ENCODE measurements around the gene GDF15.
"Not testable (repeated sequence)": the region's sequence is repeated elsewhere in the genome, so short reads cannot be mapped to it uniquely, and the experiment has no call there.

DNA sequence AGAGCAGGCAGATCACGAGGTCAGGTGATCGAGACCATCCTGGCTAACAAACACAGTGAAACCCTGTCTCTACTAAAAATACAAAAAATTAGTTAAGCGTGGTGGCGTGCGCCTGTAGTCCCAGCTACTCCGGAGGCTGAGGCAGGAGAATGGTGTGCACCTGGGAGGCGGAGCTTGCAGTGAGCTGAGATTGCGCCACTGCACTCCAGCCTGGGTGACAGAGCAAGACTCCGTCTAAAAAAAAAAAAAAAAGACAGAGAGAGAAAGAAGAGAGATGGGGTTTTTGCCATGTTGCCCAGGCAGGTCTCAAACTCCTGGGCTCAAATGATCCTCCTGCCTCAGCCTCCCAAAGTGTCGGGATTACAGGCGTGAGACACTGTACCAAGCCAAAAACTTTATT lies 19.8 kb downstream of the GDF15 start:
- TF ChIP-seq, protein P1, sequence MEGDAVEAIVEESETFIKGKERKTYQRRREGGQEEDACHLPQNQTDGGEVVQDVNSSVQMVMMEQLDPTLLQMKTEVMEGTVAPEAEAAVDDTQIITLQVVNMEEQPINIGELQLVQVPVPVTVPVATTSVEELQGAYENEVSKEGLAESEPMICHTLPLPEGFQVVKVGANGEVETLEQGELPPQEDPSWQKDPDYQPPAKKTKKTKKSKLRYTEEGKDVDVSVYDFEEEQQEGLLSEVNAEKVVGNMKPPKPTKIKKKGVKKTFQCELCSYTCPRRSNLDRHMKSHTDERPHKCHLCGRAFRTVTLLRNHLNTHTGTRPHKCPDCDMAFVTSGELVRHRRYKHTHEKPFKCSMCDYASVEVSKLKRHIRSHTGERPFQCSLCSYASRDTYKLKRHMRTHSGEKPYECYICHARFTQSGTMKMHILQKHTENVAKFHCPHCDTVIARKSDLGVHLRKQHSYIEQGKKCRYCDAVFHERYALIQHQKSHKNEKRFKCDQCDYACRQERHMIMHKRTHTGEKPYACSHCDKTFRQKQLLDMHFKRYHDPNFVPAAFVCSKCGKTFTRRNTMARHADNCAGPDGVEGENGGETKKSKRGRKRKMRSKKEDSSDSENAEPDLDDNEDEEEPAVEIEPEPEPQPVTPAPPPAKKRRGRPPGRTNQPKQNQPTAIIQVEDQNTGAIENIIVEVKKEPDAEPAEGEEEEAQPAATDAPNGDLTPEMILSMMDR (IDR thresholded peaks at IDR 0.05) = not testable (repeated sequence)
- TF ChIP-seq POLR2A (IDR thresholded peaks at IDR 0.05) = not testable (repeated sequence)

All from uterus (tissue), 2 donors.